Mammary epithelial cell (primary cell): Measurements from ENCODE around the gene MAD2L1BP.

Experiments
- EZH2 ChIP-seq: IDR thresholded peaks from 2 replicates; pipeline ENCODE4 v1.6.1; 2012; ENCODE audit warnings: low read length, inconsistent platforms, borderline replicate concordance
- TF ChIP-seq, protein P1 (sequence below), 2 donors: IDR thresholded peaks in 1 of 2; conservative IDR thresholded peaks in 1 of 2; 2 replicates each; pipeline ENCODE4 v1.5.1; 2011 to 2012; ENCODE audit warnings: inconsistent platforms in 2 of 2, low read length in 2 of 2, mild to moderate bottlenecking in 2 of 2, control low read depth in 1 of 2, low read depth in 1 of 2; ENCODE audit not compliant: insufficient read depth in 1 of 2; ENCODE audit errors: extremely low read depth in 1 of 2

DNA sequence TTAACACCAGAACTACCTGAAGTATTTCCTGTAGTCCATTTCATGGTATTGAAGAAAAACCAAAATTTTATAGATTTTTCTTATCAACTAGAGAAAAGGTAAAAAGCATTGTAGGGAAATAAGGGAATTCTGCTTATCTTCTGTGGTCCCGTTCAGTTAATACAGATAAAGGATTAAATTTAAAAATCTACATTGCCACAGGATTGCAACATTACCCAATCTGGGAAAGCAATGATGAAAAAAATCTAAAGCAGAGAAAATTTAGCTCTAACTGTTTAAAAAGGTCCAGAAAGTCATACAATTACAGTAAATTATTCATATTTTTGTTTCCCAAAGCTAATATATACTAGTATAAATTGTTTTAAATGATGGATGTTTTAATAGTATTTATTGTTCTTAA lies 41.7 kb upstream of the MAD2L1BP start:
- TF ChIP-seq, protein P1, sequence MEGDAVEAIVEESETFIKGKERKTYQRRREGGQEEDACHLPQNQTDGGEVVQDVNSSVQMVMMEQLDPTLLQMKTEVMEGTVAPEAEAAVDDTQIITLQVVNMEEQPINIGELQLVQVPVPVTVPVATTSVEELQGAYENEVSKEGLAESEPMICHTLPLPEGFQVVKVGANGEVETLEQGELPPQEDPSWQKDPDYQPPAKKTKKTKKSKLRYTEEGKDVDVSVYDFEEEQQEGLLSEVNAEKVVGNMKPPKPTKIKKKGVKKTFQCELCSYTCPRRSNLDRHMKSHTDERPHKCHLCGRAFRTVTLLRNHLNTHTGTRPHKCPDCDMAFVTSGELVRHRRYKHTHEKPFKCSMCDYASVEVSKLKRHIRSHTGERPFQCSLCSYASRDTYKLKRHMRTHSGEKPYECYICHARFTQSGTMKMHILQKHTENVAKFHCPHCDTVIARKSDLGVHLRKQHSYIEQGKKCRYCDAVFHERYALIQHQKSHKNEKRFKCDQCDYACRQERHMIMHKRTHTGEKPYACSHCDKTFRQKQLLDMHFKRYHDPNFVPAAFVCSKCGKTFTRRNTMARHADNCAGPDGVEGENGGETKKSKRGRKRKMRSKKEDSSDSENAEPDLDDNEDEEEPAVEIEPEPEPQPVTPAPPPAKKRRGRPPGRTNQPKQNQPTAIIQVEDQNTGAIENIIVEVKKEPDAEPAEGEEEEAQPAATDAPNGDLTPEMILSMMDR (conservative IDR thresholded peaks at IDR 0.05 in 1 of 2, IDR thresholded peaks at IDR 0.05 in 1 of 2; ENCODE audit: extremely low read depth in 1 of 2, insufficient read depth in 1 of 2, low read depth in 1 of 2, low read length in 2 of 2) = no peak
- TF ChIP-seq EZH2 = no peak
